HepG2 (cell line): Measurements from ENCODE around the gene GRAMD4. TPM values are rescaled to one million over a fixed set of nuclear protein-coding genes. Genes with fewer than 3 reads are reported as not detected.

Experiments used
- CEBPG ChIP-seq: IDR thresholded peaks from 2 replicates; pipeline ENCODE4 v1.6.1; 2016
- ELF3 ChIP-seq: IDR thresholded peaks from 2 replicates; pipeline ENCODE4 v1.6.1; 2016; ENCODE audit warnings: missing genetic modification reagents, missing compliant biosample characterization
- KLF13 ChIP-seq: sonication (generic); formaldehyde crosslinking; IDR thresholded peaks from 2 replicates; pipeline ENCODE4 v1.4.0; 2020; ENCODE audit warnings: mild to moderate bottlenecking, missing genetic modification reagents
- MED1 ChIP-seq: sonication (generic); formaldehyde crosslinking; IDR thresholded peaks from 2 replicates; pipeline ENCODE4 v1.4.0; 2020; ENCODE audit warnings: missing genetic modification reagents
- PHF21A ChIP-seq: sonication (generic); formaldehyde crosslinking; IDR thresholded peaks from 2 replicates; pipeline ENCODE4 v1.5.0; 2020; ENCODE audit warnings: mild to moderate bottlenecking, missing genetic modification reagents
- PHF5A ChIP-seq: IDR thresholded peaks from one replicate; pipeline ENCODE4 v1.6.1; 2018; ENCODE audit warnings: low read depth, missing genetic modification reagents; ENCODE audit not compliant: unreplicated experiment
- PRDM4 ChIP-seq: sonication (generic); formaldehyde crosslinking; IDR thresholded peaks from 2 replicates; pipeline ENCODE4 v1.9.0; 2021; ENCODE audit warnings: missing genetic modification reagents, borderline replicate concordance
- REXO4 ChIP-seq: sonication (generic); formaldehyde crosslinking; IDR thresholded peaks from 2 replicates; pipeline ENCODE4 v1.8.0; 2022; ENCODE audit warnings: missing genetic modification reagents, mild to moderate bottlenecking, borderline replicate concordance
- SPEN ChIP-seq: sonication (generic); formaldehyde crosslinking; IDR thresholded peaks from 2 replicates; pipeline ENCODE4 v1.5.1; 2020; ENCODE audit warnings: low read depth, mild to moderate bottlenecking, missing genetic modification reagents
- TRAFD1 ChIP-seq: sonication (generic); formaldehyde crosslinking; IDR thresholded peaks from 2 replicates; pipeline ENCODE4 v1.5.1; 2020; ENCODE audit warnings: missing genetic modification reagents, mild to moderate bottlenecking, borderline replicate concordance
- ZFX ChIP-seq: sonication (generic); formaldehyde crosslinking; IDR thresholded peaks from 2 replicates; pipeline ENCODE4 v1.4.0; 2020; ENCODE audit warnings: mild to moderate bottlenecking, low read depth, missing genetic modification reagents, moderate library complexity
- ZMYM3 ChIP-seq: sonication (generic); formaldehyde crosslinking; IDR thresholded peaks from 2 replicates; pipeline ENCODE4 v1.5.1; 2020; ENCODE audit warnings: mild to moderate bottlenecking, missing genetic modification reagents
- ZNF230 ChIP-seq: sonication (generic); formaldehyde crosslinking; IDR thresholded peaks from 2 replicates; pipeline ENCODE4 v1.4.0; 2020; ENCODE audit warnings: mild to moderate bottlenecking, missing genetic modification reagents
- ZNF501 ChIP-seq: sonication (generic); formaldehyde crosslinking; IDR thresholded peaks from 2 replicates; pipeline ENCODE4 v1.5.1; 2020; ENCODE audit warnings: mild to moderate bottlenecking, moderate library complexity, missing genetic modification reagents
- ZNF609 ChIP-seq: sonication (generic); formaldehyde crosslinking; IDR thresholded peaks from 2 replicates; pipeline ENCODE4 v1.4.0; 2020; ENCODE audit warnings: mild to moderate bottlenecking, missing genetic modification reagents, borderline replicate concordance
- ZNF792 ChIP-seq: IDR thresholded peaks from 2 replicates; pipeline ENCODE4 v1.6.1; 2016
- ZNF800 ChIP-seq: sonication (generic); formaldehyde crosslinking; IDR thresholded peaks from 2 replicates; pipeline ENCODE4 v1.4.0; 2020; ENCODE audit warnings: missing genetic modification reagents
- polyA plus RNA-seq, 8 experiments: library from polyadenylated mRNA; depleted of rRNA in 3 of 8; stranded (reverse) in 7 of 8; unstranded in 1 of 8; fragments of >200 nt; fragmentation: Illumina TruSeq in 4 of 8; extraction: Trizol in 4 of 8; gene quantifications; 2 replicates each; pipeline versions ENCODE4 v1.2.1 to v1.2.3, GENCODE V29; 2011 to 2016; ENCODE audit warnings: low read depth in 4 of 8, missing spikeins in 1 of 8, mixed read lengths in 1 of 8; ENCODE audit not compliant: insufficient read depth in 1 of 8
- total RNA-seq, 5 experiments: library from RNA; depleted of rRNA; stranded (reverse); fragments of >200 nt; fragmentation: Illumina TruSeq; extraction: Trizol; gene quantifications; 2 replicates each; pipeline ENCODE4 v1.2.3, GENCODE V29; 2016; ENCODE audit warnings: low read depth in 1 of 5

GRAMD4 gene
- total and polyA plus RNA-seq, 2 of the 13 experiments (the other 11 are each of a cell fraction or from before 2014, with no cell fraction given) = 15.2 to 15.7 TPM

- TF ChIP-seq ZNF230 (CRISPR knock-in tag) = 0 out of 2 replicates have a peak, but pooled peaks have one; percentile 45
- TF ChIP-seq KLF13 (CRISPR knock-in tag) = 0 out of 2 replicates have a peak, but pooled peaks have one; percentile 35
- no peak for TF ChIP-seq REXO4 (CRISPR knock-in tag)
- no peak; the same call in none of the 2 replicates for TF ChIP-seq SPEN
- TF ChIP-seq PRDM4 (CRISPR knock-in tag) = no peak
- TF ChIP-seq ZNF501 (CRISPR knock-in tag) = peak; percentile 73
- 0 out of 2 replicates have a peak, but pooled peaks have one; percentile 35 for TF ChIP-seq ZNF792 (CRISPR knock-in tag)
- TF ChIP-seq ZFX = peak; percentile 78
- peak; percentile 67; the same call in 1 of the 2 replicates for TF ChIP-seq ELF3 (CRISPR knock-in tag)
- peak; percentile 5; the same call in 1 of the 2 replicates for TF ChIP-seq PHF21A (CRISPR knock-in tag)
- no peak for TF ChIP-seq TRAFD1 (CRISPR knock-in tag)
- TF ChIP-seq ZNF800 = peak; percentile 36; the same call in 1 of the 2 replicates
- peak; percentile 59; the same call in 1 of the 2 replicates for TF ChIP-seq ZNF609 (CRISPR knock-in tag)
- peak; percentile 33 for TF ChIP-seq PHF5A (CRISPR knock-in tag)
- TF ChIP-seq CEBPG (CRISPR knock-in tag) = peak; percentile 42; the same call in 1 of the 2 replicates
- TF ChIP-seq MED1 (CRISPR knock-in tag) = peak; percentile 62
- 0 out of 2 replicates have a peak, but pooled peaks have one; percentile 64 for TF ChIP-seq ZMYM3
Measured at GRCh38 chr22:46574993-46575910, 44.9 kb upstream of the GRAMD4 start (continued).
